Activated CD8-positive, alpha-beta memory T cell treated with anti-CD3 and anti-CD28 coated beads for 36 hours (primary cell): ENCODE data around the gene GLRA3. TPM values are rescaled to one million over a fixed set of nuclear protein-coding genes. Genes with fewer than 3 reads are reported as not detected.

ENCODE experiments used
- CTCF ChIA-PET: fragments of 350-600 bp; sonication (Branson Sonifier 250); formaldehyde crosslinking; loops from one replicate; lab custom pipeline; 2021; ENCODE audit warnings: antibody characterized with exemption; lab: Charles Lee
- POLR2A ChIA-PET: fragments of 350-600 bp; sonication (Branson Sonifier 250); formaldehyde crosslinking; loops from one replicate; lab custom pipeline; 2021; ENCODE audit warnings: antibody characterized with exemption; lab: Charles Lee
- total RNA-seq, 2 experiments: library from RNA; stranded (reverse); gene quantifications; one replicate each; pipeline ENCODE4 v1.2.3, GENCODE V29; 2021

GLRA3 gene
- total RNA-seq, 2 experiments from 2014 or later: not detected

- ChIA-PET POLR2A (no interaction called here), CTCF (no interaction called here)
Measured at GRCh38 chr4:174626342-174627008, 202.6 kb downstream of the GLRA3 start.

DNA sequence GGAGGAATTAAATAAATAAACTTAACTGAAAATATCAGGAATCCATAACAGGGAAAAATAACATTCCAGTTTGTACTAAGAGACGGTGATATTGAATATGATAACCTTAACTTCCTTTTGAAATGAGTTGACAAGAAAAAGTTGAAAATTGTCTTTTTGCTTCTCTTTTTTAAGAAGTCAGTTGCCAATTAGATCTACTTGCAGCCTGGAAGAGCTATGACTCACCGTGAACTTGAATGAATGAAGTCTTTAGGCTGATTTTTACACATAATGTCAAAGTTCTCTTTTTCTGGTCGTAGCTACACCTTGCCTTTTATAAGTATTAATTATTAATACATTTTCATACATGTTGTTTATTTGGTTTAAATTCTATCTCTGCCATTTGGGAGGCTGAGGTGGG, 212.4 kb downstream of the GLRA3 start:
- ChIA-PET CTCF (no interaction called here), POLR2A (no interaction called here)

DNA sequence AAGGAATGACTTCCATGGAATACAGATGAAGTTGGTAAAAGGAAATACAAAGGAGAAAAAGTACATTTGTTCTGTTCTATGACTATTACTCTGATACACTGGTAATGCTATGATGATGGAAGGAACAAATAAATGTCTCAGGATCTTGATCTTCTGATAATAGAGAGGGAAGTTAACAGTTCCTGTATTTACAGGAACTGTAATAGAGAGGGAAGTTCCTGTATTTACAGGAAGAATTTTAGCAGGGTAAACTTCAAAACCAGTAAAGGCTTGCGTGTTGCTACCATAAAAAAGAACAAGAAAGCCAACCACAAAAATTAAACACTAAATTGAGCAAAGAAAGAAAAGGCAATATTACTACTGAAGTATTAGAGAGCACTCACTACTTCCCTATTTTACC, 215.1 kb downstream of the GLRA3 start:
- POLR2A ChIA-PET: no interaction called here
- CTCF ChIA-PET: no interaction called here

GRCh38 chr4:174611792-174612191, 217.3 kb downstream of the GLRA3 start:
- ChIA-PET CTCF (no interaction called here), POLR2A (interaction anchor here (0.7 kb wide), 1 partner anchor 208 kb away, joined by 3 read pairs; no protein-coding TSS in a partner anchor)

GRCh38 chr4:174607792-174608191, 221.3 kb downstream of the GLRA3 start:
- CTCF ChIA-PET: no interaction called here
- POLR2A ChIA-PET: no interaction called here

DNA sequence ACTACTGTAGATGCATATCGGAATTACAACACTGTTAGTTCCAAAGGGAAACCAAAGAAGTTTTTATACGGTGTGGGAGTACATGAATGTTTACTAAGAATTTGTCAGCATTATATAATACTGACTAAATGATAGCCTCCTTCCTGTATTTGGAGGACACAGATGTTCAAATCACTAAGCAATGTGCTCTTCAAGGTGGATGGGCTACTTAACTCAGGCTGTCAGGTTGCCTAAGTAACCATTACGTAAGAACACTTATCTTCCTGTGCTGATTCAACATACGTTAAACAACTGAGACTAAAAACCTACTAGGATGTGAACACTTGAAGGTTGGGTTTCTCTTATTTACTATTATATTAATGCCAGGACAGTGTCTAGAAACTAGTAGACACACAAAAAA, 224.8 kb downstream of the GLRA3 start:
- POLR2A ChIA-PET: no interaction called here

GRCh38 chr4:174600391-174600790, 228.7 kb downstream of the GLRA3 start:
- ChIA-PET POLR2A (no interaction called here), CTCF (no interaction called here)

More for the DNA sequence above, 224.8 kb downstream of the GLRA3 start:
- CTCF ChIA-PET: no interaction called here

DNA sequence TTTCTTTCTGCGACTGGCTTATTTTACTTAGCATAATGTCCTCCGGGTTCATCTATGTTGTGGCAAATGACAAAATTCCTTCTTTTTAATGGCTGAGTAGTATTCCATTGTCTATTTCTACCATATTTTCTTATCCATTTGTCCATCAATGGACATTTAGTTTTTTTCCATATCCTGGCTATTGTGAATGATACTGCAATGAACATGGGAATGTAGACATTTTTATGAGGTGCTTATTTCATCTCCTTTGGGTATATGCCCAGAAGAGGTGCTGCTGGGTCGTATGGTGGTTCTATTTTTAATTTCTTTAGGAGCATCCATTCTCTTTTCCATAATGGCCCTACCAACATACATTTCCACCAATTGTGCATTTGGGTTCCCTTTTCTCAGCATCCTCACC, 230.2 kb downstream of the GLRA3 start:
- POLR2A ChIA-PET: no interaction called here
- CTCF ChIA-PET: no interaction called here

- CTCF ChIA-PET: no interaction called here
- POLR2A ChIA-PET: no interaction called here
Measured at GRCh38 chr4:174596513-174596912, 232.5 kb downstream of the GLRA3 start.

GRCh38 chr4:174595141-174595929, 233.7 kb downstream of the GLRA3 start:
- CTCF ChIA-PET: no interaction called here
- POLR2A ChIA-PET: no interaction called here

- CTCF ChIA-PET: no interaction called here
- POLR2A ChIA-PET: no interaction called here
Measured at GRCh38 chr4:174593701-174594100, 235.3 kb downstream of the GLRA3 start.

DNA sequence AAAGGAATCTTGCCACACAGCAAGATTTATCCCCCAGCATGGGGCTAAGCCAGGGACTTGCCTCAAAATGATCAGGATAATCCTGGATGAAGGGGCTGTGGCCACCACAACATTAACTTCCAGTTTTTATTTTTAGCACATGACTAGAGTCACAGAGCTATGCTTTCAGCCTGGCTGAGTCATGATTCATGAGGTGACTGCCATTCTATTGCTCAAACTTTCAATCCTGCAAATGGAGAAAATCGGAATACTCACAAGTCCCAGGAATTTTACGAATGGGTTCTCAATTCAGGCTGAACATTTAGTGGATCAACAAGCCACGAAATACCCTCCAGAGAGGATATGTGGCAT, 236.1 kb downstream of the GLRA3 start:
- ChIA-PET CTCF (no interaction called here), POLR2A (no interaction called here)

GRCh38 chr4:174592256-174592984, 236.6 kb downstream of the GLRA3 start:
- POLR2A ChIA-PET: no interaction called here
- CTCF ChIA-PET: no interaction called here

GRCh38 chr4:174591243-174592021, 237.6 kb downstream of the GLRA3 start:
- POLR2A ChIA-PET: no interaction called here
- CTCF ChIA-PET: no interaction called here

DNA sequence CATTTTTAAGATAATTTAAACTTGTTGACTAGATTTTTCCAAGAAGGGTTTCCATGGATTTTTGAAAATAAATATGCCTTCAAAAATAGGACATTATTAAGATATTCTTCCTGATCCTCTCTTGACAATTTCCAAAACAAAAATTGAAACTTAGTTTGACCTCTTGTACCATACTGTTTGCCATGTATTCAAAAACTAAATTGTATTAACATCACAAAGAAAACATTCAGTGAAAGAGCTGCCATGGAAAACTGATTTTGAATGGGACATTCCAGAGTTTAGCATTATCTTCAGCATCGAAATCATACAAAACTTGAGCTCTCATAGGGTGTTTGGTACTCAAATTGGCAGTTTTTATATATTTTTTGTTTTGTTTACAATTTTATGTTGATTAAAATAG, 238.7 kb downstream of the GLRA3 start:
- POLR2A ChIA-PET: no interaction called here
- CTCF ChIA-PET: no interaction called here

Other genes with a start within 250 kb of the GLRA3 start
- gene ADAM29, start 89.1 kb upstream of the GLRA3 start, total RNA-seq: not detected